ENCODE data around the gene ANAPC7.
A peak's percentile ranks its signal among the peaks of the same experiment; 100 is the strongest.
"Not testable (repeated sequence)": the region's sequence is repeated elsewhere in the genome, so short reads cannot be mapped to it uniquely, and the experiment has no call there.

The ANAPC7 gene

DNA sequence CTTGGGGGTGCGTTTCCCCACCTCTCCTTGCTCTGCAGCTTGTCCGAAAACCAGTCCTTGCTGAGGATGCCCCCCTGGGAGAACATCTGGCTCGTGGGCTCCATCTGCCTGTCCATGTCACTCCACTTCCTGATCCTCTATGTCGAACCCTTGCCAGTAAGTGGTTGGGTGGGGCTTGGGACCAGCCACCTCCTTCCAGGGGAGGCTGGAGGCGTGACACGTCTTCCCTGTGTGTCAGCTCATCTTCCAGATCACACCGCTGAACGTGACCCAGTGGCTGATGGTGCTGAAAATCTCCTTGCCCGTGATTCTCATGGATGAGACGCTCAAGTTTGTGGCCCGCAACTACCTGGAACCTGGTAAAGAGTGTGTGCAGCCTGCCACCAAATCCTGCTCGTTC lies 57.5 kb downstream of the ANAPC7 start:
- DNase-seq: no peak

DNA sequence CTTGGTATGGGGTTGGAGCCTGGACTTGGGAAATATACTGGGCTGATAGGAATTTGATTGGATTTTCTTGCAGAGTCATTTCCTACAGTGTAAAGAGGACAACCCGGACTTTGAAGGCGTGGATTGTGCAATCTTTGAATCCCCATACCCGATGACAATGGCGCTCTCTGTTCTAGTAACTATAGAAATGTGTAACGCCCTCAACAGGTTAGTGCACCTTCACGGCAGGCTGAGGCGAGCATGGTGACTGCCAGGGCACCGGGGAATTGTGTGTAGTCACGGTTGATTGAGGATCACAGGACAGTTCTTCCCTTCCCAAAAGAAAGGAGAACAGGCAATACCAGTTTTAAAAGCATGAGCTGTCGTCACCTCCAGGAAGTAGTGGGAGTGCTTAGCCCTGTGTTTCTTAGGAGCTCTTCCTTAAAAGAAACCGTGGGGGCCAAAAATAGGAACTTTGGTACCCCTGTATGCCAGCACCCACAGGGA lies 58.3 kb downstream of the ANAPC7 start:
- no peak for DNase-seq

DNA sequence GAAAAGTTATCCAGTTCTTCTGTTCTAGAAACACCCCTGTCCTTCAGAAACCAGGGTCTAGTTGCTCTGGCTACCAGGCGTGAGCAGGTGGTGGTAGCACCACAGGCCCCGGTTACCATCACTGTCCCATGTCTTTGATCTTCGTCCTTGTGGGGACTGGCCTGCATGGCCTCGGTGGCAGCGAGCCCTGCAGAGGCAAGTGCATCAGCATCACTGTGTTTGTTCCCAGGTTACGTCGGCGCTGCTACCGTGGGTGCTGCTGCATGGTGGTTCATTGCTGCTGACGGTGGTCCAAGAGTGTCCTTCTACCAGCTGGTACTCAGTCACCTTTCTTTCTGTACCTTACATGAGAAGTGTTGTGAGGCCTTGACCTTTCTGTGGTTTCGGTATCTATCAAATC lies 58.9 kb downstream of the ANAPC7 start:
- DNase-seq: no peak

DNA sequence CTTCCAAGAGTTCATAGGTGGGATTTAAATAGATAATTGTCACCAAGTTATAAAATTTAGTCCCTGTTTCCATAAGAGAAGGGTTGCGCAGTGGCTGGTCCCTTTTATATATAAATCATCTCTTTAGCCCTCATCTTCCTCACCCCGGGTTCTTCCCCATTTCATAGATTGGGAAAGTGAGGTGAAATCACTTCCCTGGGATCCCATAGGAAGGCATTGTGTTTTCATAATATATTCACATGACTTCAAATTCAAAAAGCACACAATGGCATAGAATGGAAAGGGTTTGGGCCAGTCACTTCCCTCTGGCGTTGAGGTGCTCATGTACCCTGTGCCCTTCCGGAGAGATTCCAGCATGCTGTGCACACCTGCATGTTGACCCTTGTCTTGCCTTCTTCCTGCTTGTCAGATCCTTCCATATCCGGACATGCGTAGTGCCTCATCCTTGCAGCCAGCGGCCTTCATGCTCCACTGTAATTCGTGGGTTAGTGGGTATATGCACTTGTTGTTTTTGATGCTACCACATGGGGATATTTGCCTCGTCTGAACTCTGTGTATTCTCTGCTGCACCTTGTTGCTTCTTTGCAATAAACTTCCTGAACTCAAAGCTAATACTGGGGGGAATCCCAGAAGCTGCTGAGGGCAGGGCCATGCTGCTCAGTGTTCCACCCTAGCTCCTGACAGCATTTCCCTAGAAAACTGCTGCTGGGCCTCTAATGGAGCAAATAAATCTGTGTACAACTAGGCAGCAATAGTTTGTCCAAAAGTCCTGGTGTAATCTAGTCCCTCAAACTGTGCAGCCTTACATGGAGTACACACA lies 59.6 kb downstream of the ANAPC7 start:
- DNase-seq: no peak

DNA sequence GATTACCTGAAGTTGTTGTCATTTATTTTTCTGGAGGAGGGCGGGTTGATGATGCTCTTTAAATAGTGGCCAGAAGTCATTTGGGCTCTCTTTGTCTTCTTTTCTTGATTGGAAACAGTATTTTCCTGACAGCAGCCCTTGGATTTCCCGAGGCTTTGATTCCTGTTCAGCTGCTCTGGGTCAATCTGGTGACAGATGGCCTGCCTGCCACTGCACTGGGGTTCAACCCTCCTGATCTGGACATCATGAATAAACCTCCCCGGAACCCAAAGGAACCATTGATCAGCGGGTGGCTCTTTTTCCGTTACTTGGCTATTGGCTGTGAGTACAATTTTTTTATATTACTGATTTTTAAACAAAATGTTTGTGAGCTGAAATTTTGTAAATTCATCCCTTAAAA lies 60.4 kb downstream of the ANAPC7 start:
- DNase-seq: no peak

DNA sequence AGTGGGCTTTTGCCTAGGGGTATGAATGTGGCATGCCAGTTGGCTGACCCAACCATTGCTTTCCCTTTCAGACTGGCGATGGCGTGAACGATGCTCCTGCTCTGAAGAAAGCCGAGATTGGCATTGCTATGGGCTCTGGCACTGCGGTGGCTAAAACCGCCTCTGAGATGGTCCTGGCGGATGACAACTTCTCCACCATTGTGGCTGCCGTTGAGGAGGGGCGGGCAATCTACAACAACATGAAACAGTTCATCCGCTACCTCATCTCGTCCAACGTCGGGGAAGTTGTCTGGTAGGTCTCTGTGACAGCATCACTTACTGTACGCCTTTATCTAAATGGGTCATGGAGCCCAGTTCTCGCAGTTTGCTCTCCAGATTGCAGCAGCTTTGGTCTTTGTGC lies 61.4 kb downstream of the ANAPC7 start:
- no peak for DNase-seq

DNA sequence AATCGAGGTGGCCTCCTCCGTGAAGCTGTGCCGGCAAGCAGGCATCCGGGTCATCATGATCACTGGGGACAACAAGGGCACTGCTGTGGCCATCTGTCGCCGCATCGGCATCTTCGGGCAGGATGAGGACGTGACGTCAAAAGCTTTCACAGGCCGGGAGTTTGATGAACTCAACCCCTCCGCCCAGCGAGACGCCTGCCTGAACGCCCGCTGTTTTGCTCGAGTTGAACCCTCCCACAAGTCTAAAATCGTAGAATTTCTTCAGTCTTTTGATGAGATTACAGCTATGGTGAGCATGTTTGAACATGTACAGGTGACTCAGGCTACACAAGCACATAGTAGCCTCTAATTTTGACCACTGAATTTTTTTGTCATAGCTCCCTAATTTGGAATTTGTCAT lies 62.8 kb downstream of the ANAPC7 start:
- no peak for DNase-seq

DNA sequence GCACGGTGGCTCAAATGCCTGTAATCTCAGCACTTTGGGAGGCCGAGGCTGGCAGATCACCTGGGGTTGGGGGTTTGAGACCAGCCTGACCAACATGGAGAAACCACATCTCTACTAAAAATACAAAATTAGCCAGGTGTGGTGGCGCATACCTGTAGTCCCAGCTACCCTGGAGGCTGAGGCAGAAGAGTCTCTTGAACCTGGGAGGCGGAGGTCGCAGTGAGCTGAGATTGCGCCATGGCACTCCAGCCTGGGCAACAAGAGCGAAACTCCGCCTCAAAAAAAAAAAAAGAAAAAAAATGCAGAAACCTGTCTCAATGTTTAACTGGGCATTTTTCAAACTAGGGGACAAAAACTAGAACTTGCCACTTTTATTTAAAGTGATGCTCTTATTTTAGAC lies 63.2 kb downstream of the ANAPC7 start:
- not testable (repeated sequence) for DNase-seq

DNA sequence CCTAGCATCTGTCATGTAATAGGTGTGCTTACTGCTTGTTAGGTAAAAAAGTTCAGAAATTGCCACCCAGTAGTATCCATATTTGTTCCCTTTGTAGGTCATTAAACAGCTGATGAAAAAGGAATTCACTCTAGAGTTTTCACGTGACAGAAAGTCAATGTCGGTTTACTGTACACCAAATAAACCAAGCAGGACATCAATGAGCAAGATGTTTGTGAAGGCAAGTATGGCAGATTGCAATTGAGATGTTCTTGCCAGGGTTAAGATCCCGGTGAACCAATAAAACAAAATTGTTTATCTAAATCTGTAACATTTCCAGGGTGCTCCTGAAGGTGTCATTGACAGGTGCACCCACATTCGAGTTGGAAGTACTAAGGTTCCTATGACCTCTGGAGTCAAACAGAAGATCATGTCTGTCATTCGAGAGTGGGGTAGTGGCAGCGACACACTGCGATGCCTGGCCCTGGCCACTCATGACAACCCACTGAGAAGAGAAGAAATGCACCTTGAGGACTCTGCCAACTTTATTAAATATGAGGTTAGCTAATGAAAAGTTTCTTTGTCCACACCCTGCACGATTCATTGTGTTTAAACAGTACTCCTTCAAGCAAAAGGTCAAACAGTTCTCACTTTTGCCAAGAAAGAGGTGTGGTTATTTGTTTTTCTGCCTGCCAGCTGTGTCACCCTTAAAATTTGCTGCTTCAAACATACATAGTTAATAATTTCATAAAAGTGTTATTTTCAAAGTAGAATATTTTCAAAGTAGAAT lies 64.1 kb downstream of the ANAPC7 start:
- no peak for DNase-seq

DNA sequence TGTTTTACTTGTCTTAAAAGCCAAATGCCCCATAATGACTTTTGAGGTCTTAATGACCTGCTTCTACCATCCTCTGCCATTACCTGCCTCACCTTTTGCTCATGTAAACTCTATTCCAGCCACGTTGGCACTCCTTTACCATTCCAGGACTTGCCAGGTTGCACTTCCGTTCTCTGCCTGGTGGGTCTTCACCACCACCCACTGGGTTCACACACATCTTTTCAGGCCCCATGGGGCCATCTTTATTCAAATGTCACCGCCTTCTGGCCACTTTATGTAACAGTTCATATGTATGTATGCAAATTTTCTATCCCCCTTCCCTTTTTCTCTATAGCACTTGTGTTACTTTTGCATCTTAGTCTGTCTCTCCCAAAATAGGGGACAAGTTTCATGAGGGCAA lies 64.8 kb downstream of the ANAPC7 start:
- DNase-seq: peak in 1 of 3 experiments; percentile 21

DNA sequence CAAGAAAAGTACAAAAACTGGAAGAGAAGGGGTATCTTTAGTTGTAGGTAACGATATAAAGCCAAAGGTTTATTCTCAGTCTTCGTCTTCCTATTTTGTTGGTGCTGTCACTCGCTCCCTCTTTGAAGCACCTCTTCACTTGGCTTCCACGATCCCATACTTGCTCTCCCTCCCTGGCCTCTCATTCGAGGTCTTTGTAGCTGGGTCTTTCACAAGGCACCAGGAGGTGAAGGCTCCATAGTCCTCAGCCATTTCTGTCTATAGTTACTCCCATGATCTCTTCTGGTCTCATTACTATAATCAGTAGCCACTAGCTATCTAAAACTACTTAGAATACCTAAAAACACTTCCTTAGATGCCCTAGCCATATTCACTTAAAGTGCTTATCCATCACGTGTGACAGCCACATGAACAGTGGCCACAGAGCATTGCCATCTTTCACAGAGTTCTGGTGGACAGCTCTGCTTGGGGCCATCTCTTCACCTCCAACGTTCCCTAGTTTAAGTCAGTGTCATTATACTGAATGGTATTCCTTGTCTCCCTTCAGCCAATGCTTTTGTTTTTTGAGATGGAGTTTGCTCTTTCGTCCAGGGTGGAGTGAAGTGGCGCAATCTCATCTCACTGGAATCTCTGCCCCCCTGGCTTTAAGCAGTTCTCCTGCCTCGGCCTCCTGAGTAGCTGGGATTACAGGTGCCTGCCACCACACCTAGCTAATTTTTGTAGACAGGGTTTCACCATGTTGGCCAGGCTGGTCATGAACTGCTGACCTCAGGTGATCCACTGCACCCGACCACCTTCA lies 65.4 kb downstream of the ANAPC7 start:
- DNase-seq: no peak

DNA sequence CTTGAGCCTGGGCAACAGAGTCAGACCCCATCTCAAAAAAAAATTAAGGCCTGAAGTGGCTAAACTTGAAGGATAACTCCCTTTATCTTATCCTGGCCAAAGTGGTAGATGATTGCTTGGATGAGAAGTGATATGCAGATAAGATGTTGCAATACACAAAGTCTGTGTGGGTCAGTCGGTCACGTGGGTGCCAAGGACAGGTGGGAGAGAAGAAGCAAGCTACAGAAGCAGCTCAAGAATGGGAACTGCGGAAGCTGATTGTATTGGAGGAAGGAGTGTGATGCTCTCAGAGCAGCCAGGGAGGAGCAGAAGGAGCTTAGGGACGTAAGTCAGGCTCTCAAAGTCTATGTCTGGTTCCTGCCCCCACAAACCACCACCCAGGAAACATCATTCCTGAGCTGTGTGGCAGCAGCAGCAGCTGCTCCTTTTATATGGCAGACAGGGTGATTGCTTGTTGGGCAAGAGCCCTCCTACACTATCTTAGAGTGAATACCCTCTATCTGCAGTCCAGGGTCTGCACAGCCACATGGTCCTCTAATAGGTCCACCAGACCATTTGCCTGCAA lies 67.9 kb downstream of the ANAPC7 start:
- DNase-seq: no peak

DNA sequence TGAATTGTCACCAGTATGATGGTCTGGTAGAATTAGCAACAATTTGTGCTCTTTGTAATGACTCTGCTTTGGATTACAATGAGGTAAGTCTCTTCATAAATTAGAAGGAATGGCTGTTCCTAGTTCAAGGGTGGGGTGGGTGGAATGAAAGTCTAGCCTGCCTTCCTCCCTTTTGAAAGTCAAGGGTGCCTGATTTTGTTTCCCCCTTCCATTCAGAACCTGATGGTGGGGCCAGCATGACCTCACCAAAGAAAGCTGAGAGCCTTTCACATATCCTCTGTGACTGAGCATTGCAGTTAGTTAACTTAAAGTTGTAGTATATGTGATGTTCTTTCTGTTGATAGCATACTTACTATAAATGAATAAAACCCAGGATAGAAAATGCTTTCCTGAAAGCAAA lies 70.3 kb downstream of the ANAPC7 start:
- no peak for DNase-seq

DNA sequence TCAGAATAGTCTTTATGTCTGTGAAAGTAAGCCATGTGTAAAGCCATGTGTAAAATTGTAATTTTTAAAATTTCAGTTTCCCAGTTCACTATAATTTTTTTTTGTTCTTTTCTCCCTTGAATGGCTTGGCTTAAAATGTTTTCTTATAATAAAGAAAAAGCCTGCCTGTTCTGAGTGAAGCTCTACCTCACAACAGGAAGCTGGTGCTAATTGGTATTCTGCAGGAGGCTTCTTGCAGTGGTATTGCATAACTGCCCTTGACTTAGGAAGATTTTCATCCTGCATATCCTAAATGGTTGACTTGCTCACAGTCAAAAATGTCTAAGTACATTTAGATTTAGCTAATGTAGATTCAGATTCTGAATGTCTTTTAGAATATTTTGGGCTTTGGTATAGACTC lies 73.0 kb downstream of the ANAPC7 start:
- no peak for DNase-seq

DNA sequence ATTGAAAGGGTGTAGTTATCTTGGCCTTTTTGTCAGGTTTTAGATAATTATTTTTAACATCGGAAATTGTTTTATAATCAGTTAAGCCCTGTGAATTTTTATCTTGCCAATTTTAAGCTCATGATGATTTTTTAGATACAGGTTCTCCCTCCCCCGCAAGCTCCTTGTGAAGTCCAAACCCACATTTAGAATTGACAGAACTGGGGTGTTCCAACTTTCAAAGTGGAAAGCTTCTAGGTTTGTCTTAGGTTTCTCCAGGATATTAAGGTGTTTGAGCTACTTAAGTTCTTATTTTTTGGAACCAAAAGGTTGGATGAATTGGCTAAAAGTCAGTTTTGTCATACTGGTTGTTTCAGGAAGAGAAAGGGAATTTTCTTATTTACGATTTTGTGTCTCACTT lies 73.4 kb downstream of the ANAPC7 start:
- DNase-seq: no peak

DNA sequence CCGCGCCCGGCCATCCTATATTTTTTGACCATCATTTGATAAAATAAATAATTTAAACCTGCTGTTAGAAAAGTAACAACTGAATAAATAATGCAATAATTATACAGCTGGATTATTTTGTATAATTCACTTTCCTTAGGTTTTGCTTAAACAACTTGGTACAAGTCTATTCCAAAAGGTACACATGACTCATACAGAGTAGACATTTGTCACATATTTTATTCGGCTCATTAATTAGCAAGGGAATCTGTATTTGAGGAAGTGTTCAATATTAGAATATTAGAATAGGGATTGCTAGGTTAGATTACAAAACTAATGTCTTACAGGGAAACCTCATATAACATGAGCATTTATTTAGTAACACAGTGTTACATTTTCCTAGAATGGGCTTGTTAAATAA lies 73.8 kb downstream of the ANAPC7 start:
- DNase-seq: no peak

Measured in NCI-H1417 (cell line).